ENCODE results near the gene COL1A1. TPM values are rescaled to one million over a fixed set of nuclear protein-coding genes. Genes with fewer than 3 reads are reported as not detected.

COL1A1 gene
- total RNA-seq, 4 donors from 2014 or later, result 11.3 to 287 (median 31.9) TPM

- H3K4me3 ChIP-seq, result no peak overlapping the region
- TF ChIP-seq POLR2A (IDR thresholded peaks at IDR 0.05), result no peak
- no peak for TF ChIP-seq CTCF (IDR thresholded peaks at IDR 0.05)
- H3K36me3 ChIP-seq, result no peaks in the 10 kb centered on the region
- DNase-seq, result peak in 1 of 3 donors; percentile 28
- H3K4me1 ChIP-seq, result peaks cover 0 to 16% (median 0%) of the 10 kb centered on the region in 4 donors
- H3K27me3 ChIP-seq, result no peaks in the 10 kb centered on the region
- no peak overlapping the region for H3K27ac ChIP-seq
- H3K9me3 ChIP-seq, result no peaks in the 10 kb centered on the region
Observed at GRCh38 chr17:50222922-50223321, 21.5 kb upstream of the COL1A1 start.

- Histone ChIP-seq H3K4me3 (no peak overlapping the region), H3K4me1 (peaks cover 0 to 16% (median 0%) of the 10 kb centered on the region in 4 donors), H3K27ac (peak overlapping the region; percentile 29 to 57 (median 42)), H3K36me3 (no peaks in the 10 kb centered on the region), H3K27me3 (no peaks in the 10 kb centered on the region), H3K9me3 (no peaks in the 10 kb centered on the region)
- peak in 1 of 3 donors; percentile 36 for DNase-seq
- TF ChIP-seq CTCF (IDR thresholded peaks at IDR 0.05) (no peak), POLR2A (IDR thresholded peaks at IDR 0.05) (no peak)
Observed at GRCh38 chr17:50221864-50222545, 20.6 kb upstream of the COL1A1 start.

- no peaks in the 10 kb centered on the region for H3K27me3 ChIP-seq
- peak overlapping the region in 2 of 4 donors; percentile 29 to 57 for H3K27ac ChIP-seq
- H3K4me1 ChIP-seq, result peaks cover 0 to 16% (median 0%) of the 10 kb centered on the region in 4 donors
- no peak for TF ChIP-seq CTCF (IDR thresholded peaks at IDR 0.05)
- no peak for TF ChIP-seq POLR2A (IDR thresholded peaks at IDR 0.05)
- DNase-seq, result no peak
- no peaks in the 10 kb centered on the region for H3K9me3 ChIP-seq
- no peaks in the 10 kb centered on the region for H3K36me3 ChIP-seq
- no peak overlapping the region for H3K4me3 ChIP-seq
Observed at GRCh38 chr17:50221266-50221863, 19.9 kb upstream of the COL1A1 start.

- Histone ChIP-seq H3K27ac (no peak overlapping the region), H3K4me1 (peaks cover 0 to 16% (median 0%) of the 10 kb centered on the region in 4 donors), H3K36me3 (no peaks in the 10 kb centered on the region), H3K27me3 (no peaks in the 10 kb centered on the region), H3K9me3 (no peaks in the 10 kb centered on the region), H3K4me3 (no peak overlapping the region)
- TF ChIP-seq POLR2A (IDR thresholded peaks at IDR 0.05), result no peak
- TF ChIP-seq CTCF (IDR thresholded peaks at IDR 0.05), result no peak
- peak in 1 of 3 donors; percentile 42 for DNase-seq
Observed at GRCh38 chr17:50220811-50221210, 19.4 kb upstream of the COL1A1 start.

GRCh38 chr17:50219939-50220465 lies 18.6 kb upstream of the COL1A1 start:
- Histone ChIP-seq H3K9me3 (no peaks in the 10 kb centered on the region), H3K27me3 (no peaks in the 10 kb centered on the region), H3K36me3 (no peaks in the 10 kb centered on the region), H3K4me1 (peaks cover 0 to 16% (median 0%) of the 10 kb centered on the region in 4 donors), H3K27ac (peak overlapping the region in 1 of 4 donors; percentile 13), H3K4me3 (no peak overlapping the region)
- TF ChIP-seq POLR2A (IDR thresholded peaks at IDR 0.05) (no peak), CTCF (IDR thresholded peaks at IDR 0.05) (no peak)
- peak in 1 of 3 donors; percentile 36 for DNase-seq
